ENCODE results near the gene MBD6.

DNA sequence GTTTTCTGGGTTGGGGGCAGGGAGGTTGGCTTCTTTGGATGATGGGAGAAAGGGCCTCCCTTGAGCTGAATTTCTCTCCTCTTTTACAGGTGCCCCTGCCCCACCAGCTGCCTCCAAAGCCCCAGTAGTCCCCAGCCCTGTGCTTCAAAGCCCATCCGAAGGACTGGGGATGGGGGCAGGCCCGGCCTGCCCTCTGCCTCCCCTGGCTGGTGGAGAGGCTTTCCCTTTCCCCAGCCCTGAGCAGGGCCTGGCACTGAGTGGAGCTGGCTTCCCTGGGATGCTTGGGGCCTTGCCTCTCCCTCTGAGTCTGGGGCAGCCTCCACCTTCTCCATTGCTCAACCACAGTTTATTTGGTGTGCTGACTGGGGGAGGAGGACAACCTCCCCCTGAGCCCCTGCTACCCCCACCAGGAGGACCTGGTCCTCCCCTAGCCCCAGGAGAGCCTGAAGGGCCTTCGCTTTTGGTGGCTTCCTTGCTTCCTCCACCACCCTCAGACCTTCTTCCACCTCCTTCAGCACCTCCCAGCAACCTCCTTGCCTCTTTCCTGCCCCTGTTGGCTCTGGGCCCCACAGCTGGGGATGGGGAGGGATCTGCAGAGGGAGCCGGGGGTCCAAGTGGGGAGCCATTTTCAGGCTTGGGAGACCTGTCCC, 4.0 kb downstream of the MBD6 start:
- TF ChIP-seq ELF4 (IDR thresholded peaks at IDR 0.05) (no peak), SP1 (IDR thresholded peaks at IDR 0.05) (no peak)

Measured in HEK293T (cell line).